ENCODE measurements around the gene YBX2. TPM values are rescaled to one million over a fixed set of nuclear protein-coding genes. Genes with fewer than 3 reads are reported as not detected.

The YBX2 gene
- total RNA-seq, 1 experiment from 2014 or later, result 0.65 TPM

DNA sequence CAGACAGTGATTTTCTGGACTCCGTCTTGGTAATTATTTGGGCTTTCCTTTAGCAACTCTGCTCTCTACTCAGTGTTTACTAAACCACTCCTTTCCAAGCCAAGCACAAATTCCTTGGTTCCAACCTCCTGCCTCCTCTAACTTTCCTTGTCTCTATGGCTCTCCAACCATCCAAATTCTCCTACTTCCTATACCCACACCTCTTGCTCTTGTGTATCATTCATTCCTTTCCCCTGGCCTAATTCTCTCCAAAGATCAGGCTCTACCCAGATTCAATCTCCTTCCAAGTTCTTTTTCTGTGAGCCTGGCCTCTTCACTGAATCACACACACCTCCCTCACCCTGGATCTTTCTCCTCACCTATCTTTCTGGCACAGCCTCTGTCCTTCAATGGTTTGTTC lies 33.6 kb upstream of the YBX2 start:
- H3K4me3 ChIP-seq, result peak overlapping the region; percentile 100

DNA sequence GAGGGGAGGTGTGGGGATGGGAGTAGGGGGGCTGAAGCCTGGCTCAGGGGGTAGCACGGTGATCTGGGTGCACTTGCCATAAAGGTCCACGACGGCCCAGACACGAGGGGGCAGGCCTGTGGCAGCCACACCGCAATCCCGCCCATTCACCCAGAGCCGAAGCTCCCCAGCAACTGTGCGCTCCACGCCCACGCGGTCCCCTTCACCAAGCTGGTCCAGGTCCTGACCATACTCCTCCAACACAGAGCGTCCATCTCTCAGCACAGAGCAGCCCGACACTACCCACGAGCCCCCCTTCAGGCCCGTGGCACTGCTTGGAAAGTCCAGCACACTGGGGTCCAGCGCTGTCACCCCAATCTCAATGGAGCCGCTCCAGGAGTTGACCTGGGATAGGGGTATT lies 33.1 kb upstream of the YBX2 start:
- intact Hi-C loops (cut with micrococcal nuclease; ENCODE audit: unreplicated experiment), result no loop called here
- DNase-seq, result no peak
- H3K27me3 ChIP-seq (ENCODE audit: insufficient read depth, low read depth), result no peaks in the 10 kb centered on the region
- ChIA-PET POLR2A (ENCODE audit: unreplicated experiment) (no interaction called here), CTCF (no interaction called here)
- no peaks in the 10 kb centered on the region for H3K9me2 ChIP-seq (ENCODE audit: insufficient read depth)
- H3K9me3 ChIP-seq (ENCODE audit: insufficient read depth, low read depth), result no peaks in the 10 kb centered on the region
- peaks cover 12% of the 10 kb centered on the region; the same call in 1 of the 2 replicates for H3F3A ChIP-seq (ENCODE audit: insufficient read depth, low read depth)
- peaks cover 16% of the 10 kb centered on the region for H3K4me1 ChIP-seq (replicated peaks; ENCODE audit: insufficient read depth)
- H4K20me1 ChIP-seq (ENCODE audit: insufficient read depth), result no peaks in the 10 kb centered on the region
- H3K4me2 ChIP-seq, result peak overlapping the region; percentile 96
- H3K4me3 ChIP-seq, result peak overlapping the region; percentile 100; the same call in 1 of the 2 replicates
- no peak overlapping the region for H3K27ac ChIP-seq
- no peak overlapping the region for H2AFZ ChIP-seq
- no TSS peak for BruUV-seq (replicated peaks)
- peaks cover 4% of the 10 kb centered on the region; the same call in 1 of the 2 replicates for H3K36me3 ChIP-seq (ENCODE audit: low read depth)
- peaks cover 25% of the 10 kb centered on the region for H3K79me2 ChIP-seq (ENCODE audit: low read depth)
- TF ChIP-seq EZH2 (IDR thresholded peaks at IDR 0.05; ENCODE audit: low read depth), result no peak
- TF ChIP-seq, protein P1, sequence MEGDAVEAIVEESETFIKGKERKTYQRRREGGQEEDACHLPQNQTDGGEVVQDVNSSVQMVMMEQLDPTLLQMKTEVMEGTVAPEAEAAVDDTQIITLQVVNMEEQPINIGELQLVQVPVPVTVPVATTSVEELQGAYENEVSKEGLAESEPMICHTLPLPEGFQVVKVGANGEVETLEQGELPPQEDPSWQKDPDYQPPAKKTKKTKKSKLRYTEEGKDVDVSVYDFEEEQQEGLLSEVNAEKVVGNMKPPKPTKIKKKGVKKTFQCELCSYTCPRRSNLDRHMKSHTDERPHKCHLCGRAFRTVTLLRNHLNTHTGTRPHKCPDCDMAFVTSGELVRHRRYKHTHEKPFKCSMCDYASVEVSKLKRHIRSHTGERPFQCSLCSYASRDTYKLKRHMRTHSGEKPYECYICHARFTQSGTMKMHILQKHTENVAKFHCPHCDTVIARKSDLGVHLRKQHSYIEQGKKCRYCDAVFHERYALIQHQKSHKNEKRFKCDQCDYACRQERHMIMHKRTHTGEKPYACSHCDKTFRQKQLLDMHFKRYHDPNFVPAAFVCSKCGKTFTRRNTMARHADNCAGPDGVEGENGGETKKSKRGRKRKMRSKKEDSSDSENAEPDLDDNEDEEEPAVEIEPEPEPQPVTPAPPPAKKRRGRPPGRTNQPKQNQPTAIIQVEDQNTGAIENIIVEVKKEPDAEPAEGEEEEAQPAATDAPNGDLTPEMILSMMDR (conservative IDR thresholded peaks at IDR 0.05), result no peak

More for the DNA sequence above, 33.6 kb upstream of the YBX2 start:
- H3K27ac ChIP-seq, result no peak overlapping the region
- ChIA-PET POLR2A (ENCODE audit: unreplicated experiment) (no interaction called here), CTCF (no interaction called here)
- no TSS peak for BruUV-seq (replicated peaks)
- H2AFZ ChIP-seq, result no peak overlapping the region
- H3K4me2 ChIP-seq, result peak overlapping the region; percentile 96
- no peaks in the 10 kb centered on the region for H3K9me2 ChIP-seq (ENCODE audit: insufficient read depth)
- peaks cover 12% of the 10 kb centered on the region; the same call in 1 of the 2 replicates for H3F3A ChIP-seq (ENCODE audit: insufficient read depth, low read depth)
- H3K9me3 ChIP-seq (ENCODE audit: insufficient read depth, low read depth), result no peaks in the 10 kb centered on the region
- H4K20me1 ChIP-seq (ENCODE audit: insufficient read depth), result no peaks in the 10 kb centered on the region
- peaks cover 4% of the 10 kb centered on the region; the same call in 1 of the 2 replicates for H3K36me3 ChIP-seq (ENCODE audit: low read depth)
- no peaks in the 10 kb centered on the region for H3K27me3 ChIP-seq (ENCODE audit: insufficient read depth, low read depth)
- TF ChIP-seq, protein P1 (conservative IDR thresholded peaks at IDR 0.05), result no peak
- TF ChIP-seq EZH2 (IDR thresholded peaks at IDR 0.05; ENCODE audit: low read depth), result no peak
- peaks cover 25% of the 10 kb centered on the region for H3K79me2 ChIP-seq (ENCODE audit: low read depth)
- DNase-seq, result no peak
- intact Hi-C loops (cut with micrococcal nuclease; ENCODE audit: unreplicated experiment), result loop anchor here (2.0 kb wide), 1 partner anchor 19 kb away; no protein-coding TSS in a partner anchor
- H3K4me1 ChIP-seq (replicated peaks; ENCODE audit: insufficient read depth), result peaks cover 16% of the 10 kb centered on the region

DNA sequence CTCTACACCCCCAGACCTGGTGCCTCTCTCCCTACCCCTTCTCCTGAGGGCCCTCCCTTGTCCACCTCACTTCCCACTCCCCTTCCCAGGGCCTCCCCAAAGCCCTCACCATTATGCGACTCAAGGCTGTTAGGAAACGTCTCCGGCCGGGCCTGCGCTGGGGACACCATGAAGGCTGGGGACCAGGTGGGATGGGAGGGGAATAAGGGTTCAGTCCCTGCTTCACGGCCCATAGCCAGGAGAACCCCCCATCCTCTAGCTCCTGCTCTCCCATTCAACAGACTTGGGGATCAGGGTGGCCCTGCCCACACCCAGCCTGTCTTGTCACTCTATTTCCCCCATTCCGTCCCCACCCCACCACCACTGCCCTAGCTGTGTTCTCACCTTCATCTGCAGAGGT lies 32.6 kb upstream of the YBX2 start:
- Histone ChIP-seq H3K9me3 (ENCODE audit: insufficient read depth, low read depth) (no peaks in the 10 kb centered on the region), H4K20me1 (ENCODE audit: insufficient read depth) (no peaks in the 10 kb centered on the region; the same call in 1 of the 2 replicates), H3K27me3 (ENCODE audit: insufficient read depth, low read depth) (no peaks in the 10 kb centered on the region), H3K27ac (no peak overlapping the region), H2AFZ (no peak overlapping the region), H3K79me2 (ENCODE audit: low read depth) (peaks cover 25% of the 10 kb centered on the region), H3F3A (ENCODE audit: insufficient read depth, low read depth) (peaks cover 12% of the 10 kb centered on the region; the same call in 1 of the 2 replicates), H3K4me2 (no peak overlapping the region), H3K36me3 (ENCODE audit: low read depth) (peaks cover 4% of the 10 kb centered on the region; the same call in 1 of the 2 replicates), H3K9me2 (ENCODE audit: insufficient read depth) (no peaks in the 10 kb centered on the region), H3K4me1 (replicated peaks; ENCODE audit: insufficient read depth) (peaks cover 16% of the 10 kb centered on the region), H3K4me3 (no peak overlapping the region)
- DNase-seq, result no peak
- ChIA-PET POLR2A (ENCODE audit: unreplicated experiment) (no interaction called here), CTCF (no interaction called here)
- TF ChIP-seq, protein P1 (conservative IDR thresholded peaks at IDR 0.05), result no peak
- TF ChIP-seq EZH2 (IDR thresholded peaks at IDR 0.05; ENCODE audit: low read depth), result no peak
- BruUV-seq (replicated peaks), result no TSS peak
- intact Hi-C loops (cut with micrococcal nuclease; ENCODE audit: unreplicated experiment), result no loop called here

All from PC-9 (cell line).